SIG-M5 treated with dmso at 0.1 percent for 504 hours (cell line): Measurements from ENCODE around the gene UBQLN1.
"Not testable (repeated sequence)": the region's sequence is repeated elsewhere in the genome, so short reads cannot be mapped to it uniquely, and the experiment has no call there.

ENCODE experiments used
- DNase-seq: peaks from one replicate; lab custom pipeline; 2025; ENCODE audit not compliant: unreplicated experiment; lab: John Stamatoyannopoulos, UW

The UBQLN1 gene

DNA sequence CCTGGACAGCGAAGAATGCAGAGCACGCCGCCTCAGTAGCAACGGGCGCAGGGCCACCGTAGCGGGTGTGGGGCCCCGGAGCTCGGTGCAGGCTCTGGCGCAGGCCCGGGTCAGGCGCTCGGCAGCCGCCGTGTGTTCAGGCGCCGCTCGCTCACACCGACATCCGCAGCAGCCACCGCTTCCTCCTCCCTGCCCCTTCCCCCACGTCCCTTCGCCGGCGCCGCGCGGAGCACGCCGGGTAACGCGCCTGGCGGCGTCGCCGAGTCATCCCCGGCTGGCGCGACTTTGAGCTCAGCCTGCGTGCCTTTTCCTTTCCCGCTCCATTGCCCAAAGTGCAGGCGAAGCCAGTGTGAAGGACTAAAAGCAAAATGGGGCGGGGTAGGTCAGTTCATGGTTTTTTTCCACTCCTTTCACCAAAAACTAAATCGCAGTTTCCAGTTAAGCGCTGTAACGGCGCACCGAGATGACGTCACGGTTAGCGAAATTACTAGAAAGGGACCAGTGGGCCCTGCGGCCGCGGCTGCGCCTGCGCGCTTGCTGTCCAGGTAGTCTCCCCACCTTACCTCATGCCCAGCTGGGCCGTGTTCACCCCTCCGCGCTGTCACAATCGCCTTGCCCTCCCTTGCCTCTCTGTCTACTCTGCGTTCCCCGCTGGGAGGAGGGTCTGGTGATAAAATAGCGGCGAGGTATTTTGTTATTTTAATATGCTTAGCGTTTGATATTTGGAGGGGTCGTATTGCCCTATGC is at the start of gene UBQLN1:
Gene UBQLN1, minus strand, starts transcription at position 191 of the 747 bp plus-strand sequence. CDS start 279 bp downstream, outside the sequence.
- peak; percentile 75 for DNase-seq

DNA sequence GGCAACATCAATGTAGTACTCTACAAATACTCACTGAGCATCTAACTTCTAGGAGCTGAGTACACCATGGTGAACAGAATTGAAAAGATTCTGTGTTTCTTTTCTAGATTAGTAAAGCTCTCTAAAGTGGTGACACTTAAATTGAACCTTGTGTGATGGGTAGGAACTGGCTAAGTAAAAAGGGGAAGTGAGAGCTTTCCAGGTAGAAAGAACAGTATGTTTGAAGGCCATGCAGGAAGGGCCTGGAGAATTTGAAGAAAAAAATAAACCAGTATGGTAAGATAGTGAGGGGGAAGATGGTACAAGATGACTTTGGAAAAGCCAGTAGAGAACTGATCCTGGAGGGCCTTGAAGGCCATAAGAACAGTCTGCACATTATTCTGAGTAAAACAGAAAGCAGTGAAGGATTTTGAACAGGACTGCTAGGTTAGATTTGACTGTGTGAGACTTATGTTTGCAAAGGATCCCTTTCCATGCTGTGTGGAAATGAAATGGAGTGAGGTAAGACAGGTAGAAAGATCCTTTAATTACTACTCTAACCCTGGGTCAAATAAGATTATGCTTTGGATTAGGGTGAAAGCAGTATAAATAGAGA is 46.7 kb upstream of the UBQLN1 start:
- no peak for DNase-seq

DNA sequence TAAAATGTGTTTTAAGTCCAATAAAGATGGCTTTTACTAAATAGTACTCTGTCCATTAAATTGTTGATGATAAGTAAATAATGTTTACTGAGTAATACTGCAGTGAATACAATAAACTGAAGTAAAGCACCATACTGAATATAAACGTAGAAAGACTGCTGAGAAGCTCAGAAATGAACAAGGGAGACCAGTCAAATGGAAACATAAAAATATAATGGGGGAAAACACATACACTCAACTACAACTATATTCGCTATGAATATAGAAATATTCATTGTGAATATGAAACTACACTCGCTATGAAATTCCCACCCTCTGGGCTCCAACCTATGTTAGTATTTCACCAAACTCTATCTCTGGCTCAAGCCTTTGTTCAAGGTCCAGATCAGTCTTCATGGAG is 41.9 kb upstream of the UBQLN1 start:
- no peak for DNase-seq

DNA sequence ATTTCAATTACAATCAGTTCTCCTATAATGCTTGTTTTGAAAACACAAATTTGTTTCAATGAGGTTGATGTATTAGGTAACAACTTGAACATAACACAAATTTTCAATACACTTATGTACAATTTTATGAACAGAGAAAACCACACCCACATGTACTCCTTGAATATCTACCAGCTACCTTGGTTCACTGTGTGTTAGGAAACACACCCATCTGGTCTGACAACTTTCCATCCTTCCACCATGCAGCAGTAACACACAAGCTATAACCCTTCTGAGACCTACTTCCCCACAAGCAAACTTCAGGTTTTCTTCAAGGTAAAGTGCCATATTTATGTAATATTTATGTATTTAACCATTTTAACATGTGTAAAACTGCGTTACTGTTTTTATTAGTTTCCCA is 36.4 kb upstream of the UBQLN1 start:
- DNase-seq = peak; percentile 46

DNA sequence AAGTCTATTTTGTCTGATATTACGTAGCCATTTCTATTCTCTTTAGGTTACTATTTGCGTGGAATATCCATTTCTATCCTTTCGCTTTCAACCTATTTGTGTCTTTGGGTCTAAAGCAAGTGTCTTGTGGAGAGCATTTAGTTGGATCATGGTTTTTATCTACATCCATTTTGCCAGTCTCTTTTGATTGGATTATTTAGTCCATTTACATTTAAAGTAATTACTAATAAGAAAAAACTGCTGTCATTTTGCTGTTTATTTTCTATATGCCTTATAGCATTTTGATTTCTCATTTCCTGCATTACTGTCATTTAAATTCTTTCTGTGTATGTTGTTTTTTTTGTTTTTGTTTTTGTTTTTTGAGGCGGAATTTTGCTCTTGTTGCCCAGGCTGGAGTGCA is 26.0 kb upstream of the UBQLN1 start:
- DNase-seq = no peak

DNA sequence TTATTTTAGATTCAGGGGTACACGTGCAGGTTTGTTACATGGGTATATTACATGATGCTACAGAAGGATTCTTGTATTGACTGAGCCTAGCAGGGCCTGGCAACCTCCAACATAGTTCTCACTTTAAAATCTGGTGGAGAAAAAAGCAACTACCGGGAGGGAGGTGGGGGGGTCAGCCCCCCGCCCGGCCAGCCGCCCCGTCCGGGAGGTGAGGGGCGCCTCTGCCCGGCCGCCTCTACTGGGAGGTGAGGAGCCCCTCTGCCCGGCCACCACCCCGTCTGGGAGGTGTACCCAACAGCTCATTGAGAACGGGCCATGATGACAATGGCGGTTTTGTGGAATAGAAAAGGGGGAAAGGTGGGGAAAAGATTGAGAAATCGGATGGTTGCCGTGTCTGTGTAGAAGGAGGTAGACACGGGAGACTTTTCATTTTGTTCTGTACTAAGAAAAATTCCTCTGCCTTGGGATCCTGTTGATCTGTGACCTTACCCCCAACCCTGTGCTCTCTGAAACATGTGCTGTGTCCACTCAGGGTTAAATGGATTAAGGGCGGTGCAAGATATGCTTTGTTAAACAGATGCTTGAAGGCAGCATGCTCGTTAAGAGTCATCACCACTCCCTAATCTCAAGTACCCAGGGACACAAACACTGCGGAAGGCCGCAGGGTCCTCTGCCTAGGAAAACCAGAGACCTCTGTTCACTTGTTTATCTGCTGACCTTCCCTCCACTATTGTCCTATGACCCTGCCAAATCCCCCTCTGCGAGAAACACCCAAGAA is 21.0 kb upstream of the UBQLN1 start:
- not testable (repeated sequence) for DNase-seq

DNA sequence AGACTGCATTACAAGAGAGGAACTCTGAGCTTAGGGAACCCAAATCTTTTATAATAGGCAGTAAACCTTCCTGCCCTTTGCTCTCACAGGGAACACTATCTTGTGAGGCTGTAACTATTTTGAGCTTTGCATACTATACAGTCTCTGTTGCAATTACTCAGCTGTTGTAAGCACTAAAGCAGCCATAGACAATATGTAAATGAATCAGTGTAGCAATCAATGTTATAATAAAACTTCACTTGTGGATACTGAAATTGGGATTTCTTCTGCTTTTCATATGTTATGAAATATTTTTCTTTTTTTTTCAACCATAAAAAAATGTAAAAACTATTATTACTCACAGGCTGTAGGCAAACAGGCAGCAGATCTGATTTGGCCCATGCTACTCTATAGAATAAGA is 16.7 kb upstream of the UBQLN1 start:
- DNase-seq = peak; percentile 66

DNA sequence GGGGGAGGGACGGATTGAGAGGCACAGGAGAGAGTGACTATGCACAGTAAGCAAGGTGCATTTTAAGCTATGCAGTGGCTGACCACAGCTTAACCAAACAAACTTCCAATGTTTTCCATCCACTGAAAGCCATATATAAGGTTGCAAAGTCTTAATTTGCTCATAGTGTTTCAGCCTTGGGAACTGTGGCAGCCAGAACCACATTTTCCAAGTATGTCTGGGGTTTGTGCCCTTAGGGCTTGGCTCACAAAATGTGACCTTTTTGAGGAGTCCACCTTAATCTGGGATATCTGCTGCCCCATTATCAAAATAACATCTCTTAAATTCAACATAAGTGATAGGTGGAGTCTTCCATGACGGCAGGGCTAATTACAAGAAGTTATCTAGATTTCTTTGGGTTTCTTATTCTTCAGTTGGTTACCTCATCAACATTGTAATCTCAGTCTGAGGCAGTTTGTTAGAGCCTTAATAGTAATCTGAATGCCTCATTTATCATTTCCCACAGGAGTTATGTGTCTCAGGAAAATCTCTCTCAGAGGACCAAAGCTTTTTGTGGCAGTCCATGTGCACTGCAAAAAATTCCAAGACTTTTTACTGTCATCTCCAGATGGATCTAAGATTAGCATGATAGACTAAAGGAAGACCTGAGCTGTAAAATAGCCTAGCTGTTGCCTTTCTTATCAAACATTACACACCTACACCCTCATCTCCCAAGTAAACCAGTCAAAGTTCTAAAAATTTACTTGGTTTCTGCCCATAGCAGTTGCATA is 15.2 kb upstream of the UBQLN1 start:
- no peak for DNase-seq

DNA sequence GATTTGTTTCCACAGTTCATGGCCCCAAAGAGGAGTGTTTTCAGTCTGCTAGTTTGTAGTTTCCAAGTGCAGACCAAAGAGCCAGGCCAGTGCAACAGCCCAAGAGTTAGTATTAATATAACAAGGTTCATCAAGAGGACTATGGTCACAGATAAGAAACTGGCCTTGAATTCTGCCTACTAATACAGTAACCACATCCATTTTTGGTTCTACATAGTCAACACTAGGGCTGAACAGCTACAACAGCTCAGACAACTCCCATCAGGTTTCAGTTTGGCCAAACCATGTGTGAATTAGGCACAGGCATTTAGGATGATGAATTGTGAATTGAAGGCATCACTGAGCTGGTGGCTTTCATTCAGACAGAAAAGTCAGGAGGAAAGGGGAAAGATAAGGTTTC is 13.8 kb upstream of the UBQLN1 start:
- no peak for DNase-seq

DNA sequence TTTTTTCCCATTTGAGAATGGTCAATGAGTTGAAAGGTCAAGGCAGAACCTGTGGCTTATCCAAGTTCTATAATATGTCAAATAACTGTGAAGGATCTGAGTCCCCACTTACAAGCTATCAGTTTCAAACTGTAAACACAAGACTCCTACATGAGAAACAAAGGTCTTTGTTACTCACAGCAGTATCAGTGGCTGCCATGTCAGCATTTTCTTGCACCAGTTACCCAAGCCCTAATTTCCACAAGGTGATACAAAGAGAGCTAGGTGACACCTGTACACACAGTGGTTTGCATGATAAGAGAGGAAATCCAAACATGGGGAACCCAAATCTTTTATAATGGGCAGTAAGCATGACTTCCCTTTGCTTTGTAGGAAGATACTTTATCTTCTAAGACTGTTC is 8.0 kb upstream of the UBQLN1 start:
- no peak for DNase-seq

DNA sequence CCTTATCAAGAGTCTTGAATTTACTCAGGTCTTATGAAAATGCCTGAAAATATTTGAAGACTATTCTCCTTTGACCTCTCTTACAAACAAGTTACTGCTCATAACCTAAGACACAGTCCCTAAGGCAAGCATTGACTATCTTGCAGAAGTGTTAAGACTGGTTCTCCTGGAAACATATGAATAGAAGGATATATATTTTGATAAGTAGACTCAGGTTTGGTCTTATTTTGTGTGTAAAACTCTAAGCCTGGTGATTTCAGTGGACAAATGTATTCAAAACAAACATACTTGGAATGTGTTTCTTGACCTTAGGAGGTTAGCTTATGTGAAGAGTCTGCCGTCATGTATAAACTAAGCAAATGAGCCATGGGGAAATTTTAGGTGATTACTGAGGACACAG is 7.5 kb upstream of the UBQLN1 start:
- peak; percentile 29 for DNase-seq

DNA sequence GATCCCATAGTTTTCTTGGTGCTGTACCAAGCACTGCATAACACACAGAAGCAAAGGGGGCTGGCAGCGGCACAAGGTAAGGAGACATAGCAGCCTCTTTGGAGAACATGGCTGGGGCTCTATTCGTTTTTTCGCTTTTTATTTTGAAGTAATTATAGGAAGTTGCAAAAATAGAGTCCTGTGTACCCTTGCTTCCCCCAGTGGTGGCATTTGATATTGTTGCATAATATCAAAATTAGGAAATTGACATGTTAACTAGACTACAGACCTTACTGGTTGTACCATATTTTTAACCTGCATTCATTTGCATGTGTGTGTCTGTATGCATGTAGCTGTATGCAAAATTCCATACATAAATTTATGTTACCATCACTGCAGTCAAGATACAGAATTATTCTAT is 6.6 kb upstream of the UBQLN1 start:
- DNase-seq = peak; percentile 63

DNA sequence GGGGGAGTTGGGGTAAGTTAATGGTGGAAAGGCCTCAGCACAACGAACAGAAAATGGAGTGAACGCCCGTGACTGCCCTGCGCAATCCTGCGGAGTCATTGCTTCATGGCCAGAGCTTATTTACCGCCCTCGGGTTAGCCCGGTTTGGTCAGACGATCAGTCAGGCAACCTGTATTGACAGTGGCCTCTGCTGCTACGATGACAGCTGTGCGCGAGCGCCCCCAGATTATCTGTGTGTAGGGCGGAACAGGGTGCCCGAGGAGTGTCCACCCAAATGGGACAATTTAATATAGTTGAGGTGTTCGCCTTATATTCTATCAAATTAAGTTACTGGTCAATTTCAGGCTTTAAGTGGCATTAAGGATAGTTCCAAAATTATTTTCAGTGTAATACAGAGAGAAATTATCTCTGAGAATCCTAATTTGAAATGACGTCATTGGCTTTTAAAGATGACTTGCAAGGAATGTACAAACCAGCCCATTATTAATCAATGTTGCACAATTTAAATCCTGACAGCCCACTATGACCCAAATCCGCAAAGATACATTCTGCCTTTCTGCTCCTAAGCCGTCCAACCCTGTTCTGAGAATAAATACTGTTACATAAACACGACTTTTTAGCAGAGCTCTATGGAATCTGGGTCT is 879 bp upstream of the UBQLN1 start:
- peak; percentile 59 for DNase-seq

DNA sequence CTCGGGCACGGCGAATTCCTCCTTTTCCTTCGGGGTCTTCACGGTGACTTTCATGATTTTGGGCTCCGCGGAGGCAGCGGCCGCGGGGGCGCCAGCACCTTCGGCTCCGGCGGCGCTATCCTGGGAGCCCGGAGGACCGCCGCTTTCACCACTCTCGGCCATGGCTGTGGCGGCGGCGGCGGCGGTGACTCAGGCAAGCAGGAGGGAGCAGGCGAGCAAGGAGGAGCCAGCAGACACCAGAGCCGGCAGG is 315 bp downstream of the UBQLN1 start:
- peak; percentile 65 for DNase-seq

DNA sequence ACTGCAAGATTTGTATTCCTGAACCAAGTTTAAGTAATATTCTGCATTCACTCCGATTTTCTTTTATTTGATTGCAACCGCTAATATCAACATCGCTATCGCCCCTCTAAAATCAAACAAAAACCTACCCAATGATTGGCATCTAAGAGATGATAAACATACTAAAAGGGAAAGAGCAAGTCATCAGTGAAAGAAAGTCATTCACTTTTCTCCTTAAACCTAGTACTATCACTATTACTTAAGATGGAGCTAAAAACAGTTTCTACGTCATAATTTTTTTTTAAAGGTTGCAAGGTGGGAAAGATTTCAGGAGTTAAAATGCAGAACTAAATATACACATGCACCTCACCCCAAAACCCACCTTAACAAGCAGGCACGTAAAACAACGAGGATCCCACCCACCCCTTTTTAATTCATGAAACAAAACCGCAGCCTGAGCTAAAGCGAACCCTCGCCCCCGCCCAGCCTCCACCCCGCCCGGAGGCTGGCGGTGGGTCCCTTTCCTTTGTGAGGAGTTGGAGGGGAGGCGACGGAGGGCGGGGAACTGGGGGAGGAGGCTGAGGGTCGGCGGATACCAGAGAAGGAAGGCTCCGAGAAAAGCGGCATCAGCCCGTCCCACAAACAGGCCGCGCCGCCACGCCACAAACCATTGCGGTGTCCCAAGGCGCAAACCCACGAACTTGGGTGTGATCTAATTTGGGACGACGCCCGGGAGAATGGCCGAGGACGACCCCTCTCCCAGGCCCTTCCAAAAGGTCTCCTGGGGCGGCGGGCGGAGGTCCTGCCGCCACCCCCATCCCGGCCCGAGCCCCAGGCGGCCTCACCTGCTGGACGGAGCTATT is 861 bp downstream of the UBQLN1 start:
- peak; percentile 36 for DNase-seq

DNA sequence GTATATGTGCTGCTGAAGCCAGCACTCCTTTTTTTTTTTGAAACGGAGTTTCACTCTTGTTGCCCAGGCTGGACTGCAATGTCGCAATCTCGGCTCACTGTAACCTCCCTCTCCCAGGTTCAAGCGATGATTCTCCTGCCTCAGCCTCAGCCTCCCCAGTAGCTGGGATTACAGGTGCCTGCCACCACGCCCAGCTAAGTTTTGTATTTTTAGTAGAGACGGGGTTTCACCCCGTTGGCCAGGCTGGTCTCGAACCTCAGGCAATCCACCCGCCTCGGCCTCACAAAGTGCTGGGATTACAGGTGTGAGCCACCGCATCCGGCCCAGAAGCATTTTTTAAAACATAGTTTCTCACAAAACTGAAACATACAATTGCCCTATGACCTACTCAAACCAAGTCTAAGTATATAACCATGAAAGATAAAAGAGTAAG is 2.5 kb downstream of the UBQLN1 start:
- DNase-seq = not testable (repeated sequence)

DNA sequence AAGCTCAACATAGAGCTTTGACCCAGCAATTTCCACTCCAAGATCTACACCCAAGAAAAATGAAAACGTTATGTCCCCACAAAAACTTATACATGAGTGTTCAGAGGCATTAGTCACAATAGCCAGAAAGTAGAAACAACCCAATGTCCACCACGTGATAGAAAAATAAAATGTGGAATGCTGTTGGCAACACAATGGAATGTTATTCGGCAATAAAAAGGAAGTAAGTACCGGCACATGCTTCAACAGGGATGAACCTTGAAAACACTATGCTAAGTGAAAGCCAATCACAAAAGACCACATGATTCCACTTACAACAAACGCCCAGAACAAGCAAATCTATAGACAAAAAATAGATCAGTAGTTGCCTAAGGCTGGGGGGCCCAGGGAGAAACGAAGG is 6.0 kb downstream of the UBQLN1 start:
- peak; percentile 70 for DNase-seq

DNA sequence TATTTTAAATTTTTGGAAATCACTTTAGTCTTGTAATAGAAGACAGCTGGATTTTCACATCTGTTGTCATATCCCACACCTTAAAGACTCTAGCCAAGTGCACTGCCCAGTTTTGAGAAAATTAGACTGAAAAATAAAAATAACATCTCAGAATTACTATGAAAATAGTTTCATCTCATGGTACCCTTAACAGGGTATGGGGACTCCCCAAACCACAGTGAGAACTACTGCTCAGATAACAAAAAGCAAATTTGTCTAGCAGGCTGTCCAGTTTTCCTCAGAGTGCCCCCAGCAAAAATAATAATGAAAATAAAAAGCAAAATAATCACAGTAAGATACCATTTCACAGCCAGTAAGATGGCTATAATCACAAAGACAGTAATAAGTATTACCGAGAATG is 6.5 kb downstream of the UBQLN1 start:
- DNase-seq = no peak

DNA sequence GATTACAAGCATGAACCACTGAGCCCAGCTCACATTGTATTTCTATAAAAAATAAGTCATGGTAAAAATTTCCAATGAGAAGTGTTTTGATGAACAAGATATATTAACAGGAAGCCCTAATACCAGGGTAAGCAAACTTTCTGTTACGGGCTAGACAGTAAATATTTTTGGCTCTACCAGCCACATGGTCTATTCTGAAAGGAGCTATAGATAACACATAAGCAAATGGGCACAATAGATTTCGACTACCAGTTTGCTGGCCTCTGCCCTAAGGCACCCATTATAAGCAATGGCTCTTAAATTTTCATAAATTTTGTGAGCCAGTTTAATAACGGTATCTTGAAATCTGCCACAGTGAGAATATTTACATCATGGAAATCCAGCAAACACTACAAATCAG is 8.1 kb downstream of the UBQLN1 start:
- DNase-seq = no peak

DNA sequence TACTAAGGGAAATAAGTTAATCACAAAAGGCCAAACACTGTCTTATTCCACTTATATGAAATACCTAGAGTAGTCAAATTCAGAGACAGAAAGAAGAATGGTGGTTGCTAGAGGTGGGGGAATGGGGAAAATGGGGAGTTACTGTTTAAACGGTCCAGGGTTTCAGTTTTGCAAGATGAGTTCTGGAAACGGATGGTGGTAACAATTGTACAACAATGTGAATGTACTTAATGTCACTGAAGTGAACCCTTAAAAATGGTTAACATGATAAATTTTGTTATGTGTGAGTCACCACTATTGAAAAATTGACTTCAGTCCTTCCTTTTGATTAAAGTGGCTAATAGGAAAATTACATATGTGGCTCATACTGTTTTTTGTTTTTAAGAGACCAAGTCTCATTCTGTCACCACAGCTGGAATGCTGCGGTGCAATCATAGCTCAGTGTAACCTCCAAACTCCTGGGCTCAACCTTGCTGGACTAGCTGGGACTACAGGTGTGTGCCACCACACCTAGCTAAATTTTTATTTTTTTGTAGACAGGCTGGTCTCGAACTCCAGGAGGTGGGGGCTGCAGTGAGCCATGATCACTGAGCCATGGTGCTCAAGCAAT is 8.7 kb downstream of the UBQLN1 start:
- DNase-seq = no peak
